Caco-2 (cell line): ENCODE results near the gene PHETA1. TPM values are rescaled to one million over a fixed set of nuclear protein-coding genes. Genes with fewer than 3 reads are reported as not detected.

Experiments used
- BruUV-seq: library from RNA; stranded (reverse); fragments of 400-500 nt; replicated peaks from 2 replicates; lab custom pipeline; 2021; lab: Mats Ljungman, UMichigan
- CTCF ChIA-PET: fragments of 300-600 bp; sonication (Branson Sonifier 250); formaldehyde crosslinking; loops from one replicate; lab custom pipeline; 2022; ENCODE audit warnings: antibody characterized with exemption; lab: Charles Lee
- POLR2A ChIA-PET: fragments of 300-600 bp; sonication (Branson Sonifier 250); formaldehyde crosslinking; loops from one replicate; lab custom pipeline; 2022; ENCODE audit warnings: antibody characterized with exemption; lab: Charles Lee
- DNase-seq, 2 experiments: peaks; one replicate each; pipeline versions ENCODE4 v3.0.0 to v3.0.0-alpha.2; 2020 to 2022
- H3K27me3 ChIP-seq: replicated peaks from 2 replicates; pipeline ENCODE4 v1.6.0; 2011; ENCODE audit warnings: low read length; ENCODE audit not compliant: control insufficient read depth, insufficient read depth
- H3K36me3 ChIP-seq: 2 replicates; pipeline ENCODE4 v1.5.1; 2011; ENCODE audit warnings: low read length; ENCODE audit not compliant: control insufficient read depth, insufficient read depth
- H3K4me1 ChIP-seq: fragments of 250-450 bp; sonication (Bioruptor Pico); 2 replicates; pipeline ENCODE4 v1.5.1; 2020; ENCODE audit warnings: mild to moderate bottlenecking
- H3K4me3 ChIP-seq: 2 replicates; pipeline ENCODE4 v1.5.1; 2011; ENCODE audit warnings: low read depth, mild to moderate bottlenecking, control low read depth, low read length
- H3K9me3 ChIP-seq: fragments of 250-450 bp; sonication (Bioruptor Pico); 2 replicates; pipeline ENCODE4 v1.5.1; 2020; ENCODE audit warnings: mild to moderate bottlenecking, moderate library complexity
- H3K27ac Mint-ChIP-seq: one replicate; pipeline ENCODE4 v1.8.0; 2022; ENCODE audit warnings: mixed read lengths; ENCODE audit not compliant: unreplicated experiment
- H3K27me3 Mint-ChIP-seq: one replicate; pipeline ENCODE4 v1.8.0; 2022; ENCODE audit warnings: mixed read lengths; ENCODE audit not compliant: insufficient read depth, unreplicated experiment
- H3K36me3 Mint-ChIP-seq: one replicate; pipeline ENCODE4 v1.8.0; 2022; ENCODE audit warnings: mild to moderate bottlenecking, mixed read lengths; ENCODE audit not compliant: insufficient read depth, unreplicated experiment
- H3K4me1 Mint-ChIP-seq: one replicate; pipeline ENCODE4 v1.8.0; 2022; ENCODE audit warnings: low read depth, mixed read lengths; ENCODE audit not compliant: unreplicated experiment
- H3K4me3 Mint-ChIP-seq: one replicate; pipeline ENCODE4 v1.8.0; 2022; ENCODE audit warnings: mild to moderate bottlenecking, moderate library complexity, mixed read lengths; ENCODE audit not compliant: unreplicated experiment
- H3K9me3 Mint-ChIP-seq: one replicate; pipeline ENCODE4 v1.8.0; 2022; ENCODE audit warnings: mixed read lengths; ENCODE audit not compliant: unreplicated experiment
- CTCF ChIP-seq, 2 experiments: fragments of 200-600 bp in 1 of 2; IDR thresholded peaks; 1 replicate in 1 of 2; 2 replicates in 1 of 2; pipeline versions ENCODE4 v1.5.1 to v1.8.0; 2011 to 2022; ENCODE audit warnings: antibody characterized with exemption in 1 of 2, control low read depth in 1 of 2, inconsistent platforms in 1 of 2, low read depth in 1 of 2, low read length in 1 of 2, mild to moderate bottlenecking in 1 of 2, moderate library complexity in 1 of 2; ENCODE audit not compliant: insufficient read depth in 1 of 2, severe bottlenecking in 1 of 2, unreplicated experiment in 1 of 2
- intact Hi-C: fragments of 100-400 bp; cut with micrococcal nuclease; formaldehyde crosslinking; loops from one replicate; pipeline ENCODE4 v1.10.0; 2022; ENCODE audit not compliant: unreplicated experiment
- total RNA-seq: library from RNA; stranded (reverse); gene quantifications from 2 replicates; pipeline ENCODE4 v1.2.3, GENCODE V29; 2022

The PHETA1 gene
- total RNA-seq, 1 experiment from 2014 or later: 14.9 TPM

- ChIA-PET POLR2A (no interaction called here), CTCF (no interaction called here)
- intact Hi-C loops: no loop called here
- Histone ChIP-seq H3K27me3 (no peaks in the 10 kb centered on the region), H3K9me3 (no peaks in the 10 kb centered on the region), H3K4me3 (no peak overlapping the region), H3K36me3 (no peaks in the 10 kb centered on the region), H3K4me1 (no peaks in the 10 kb centered on the region)
- BruUV-seq: no TSS peak
- TF ChIP-seq CTCF (IDR thresholded peaks at IDR 0.05; ENCODE audit: insufficient read depth in 1 of 2, low read depth in 1 of 2, low read length in 1 of 2, severe bottlenecking in 1 of 2, unreplicated experiment in 1 of 2): no peak
- DNase-seq: no peak
- Mint-ChIP-seq H3K4me3 (no peak overlapping the region), H3K27ac (no peak overlapping the region), H3K36me3 (no peaks in the 10 kb centered on the region), H3K9me3 (no peaks in the 10 kb centered on the region), H3K4me1 (no peaks in the 10 kb centered on the region), H3K27me3 (peaks cover 13% of the 10 kb centered on the region)
Observed at GRCh38 chr12:111320258-111321050, 48.4 kb downstream of the PHETA1 start.

- no peak for DNase-seq
- H3K4me3 Mint-ChIP-seq: no peak overlapping the region
- Histone ChIP-seq H3K4me3 (no peak overlapping the region), H3K4me1 (no peaks in the 10 kb centered on the region), H3K9me3 (no peaks in the 10 kb centered on the region), H3K36me3 (no peaks in the 10 kb centered on the region), H3K27me3 (no peaks in the 10 kb centered on the region)
- H3K9me3 Mint-ChIP-seq: no peaks in the 10 kb centered on the region
- BruUV-seq: no TSS peak
- no peaks in the 10 kb centered on the region for H3K36me3 Mint-ChIP-seq
- TF ChIP-seq CTCF (IDR thresholded peaks at IDR 0.05; ENCODE audit: insufficient read depth in 1 of 2, low read depth in 1 of 2, low read length in 1 of 2, severe bottlenecking in 1 of 2, unreplicated experiment in 1 of 2): no peak
- H3K27ac Mint-ChIP-seq: no peak overlapping the region
- ChIA-PET CTCF (no interaction called here), POLR2A (no interaction called here)
- H3K27me3 Mint-ChIP-seq: peaks cover 13% of the 10 kb centered on the region
- intact Hi-C loops: no loop called here
- H3K4me1 Mint-ChIP-seq: no peaks in the 10 kb centered on the region
Observed at GRCh38 chr12:111319600-111320257, 49.2 kb downstream of the PHETA1 start.

GRCh38 chr12:111318450-111318849 lies 50.4 kb downstream of the PHETA1 start:
- no peak overlapping the region for H3K27ac Mint-ChIP-seq
- no peak overlapping the region for H3K4me3 ChIP-seq

More at GRCh38 chr12:111318450-111318849, 50.4 kb downstream of the PHETA1 start:
- H3K9me3 Mint-ChIP-seq: no peaks in the 10 kb centered on the region
- intact Hi-C loops: no loop called here
- H3K27me3 Mint-ChIP-seq: peaks cover 13% of the 10 kb centered on the region
- no peak overlapping the region for H3K4me3 Mint-ChIP-seq
- no peaks in the 10 kb centered on the region for H3K4me1 Mint-ChIP-seq
- H3K27me3 ChIP-seq: no peaks in the 10 kb centered on the region
- no peaks in the 10 kb centered on the region for H3K36me3 Mint-ChIP-seq
- ChIA-PET CTCF (no interaction called here), POLR2A (no interaction called here)
- no peak for DNase-seq
- no peaks in the 10 kb centered on the region for H3K9me3 ChIP-seq
- no peaks in the 10 kb centered on the region for H3K4me1 ChIP-seq
- no TSS peak for BruUV-seq
- no peak for TF ChIP-seq CTCF (IDR thresholded peaks at IDR 0.05; ENCODE audit: insufficient read depth in 1 of 2, low read depth in 1 of 2, low read length in 1 of 2, severe bottlenecking in 1 of 2, unreplicated experiment in 1 of 2)
- H3K36me3 ChIP-seq: no peaks in the 10 kb centered on the region
